Measurements from ENCODE around the gene FAM185A.
"Not testable (repeated sequence)": the region's sequence is repeated elsewhere in the genome, so short reads cannot be mapped to it uniquely, and the experiment has no call there.

FAM185A gene

DNA sequence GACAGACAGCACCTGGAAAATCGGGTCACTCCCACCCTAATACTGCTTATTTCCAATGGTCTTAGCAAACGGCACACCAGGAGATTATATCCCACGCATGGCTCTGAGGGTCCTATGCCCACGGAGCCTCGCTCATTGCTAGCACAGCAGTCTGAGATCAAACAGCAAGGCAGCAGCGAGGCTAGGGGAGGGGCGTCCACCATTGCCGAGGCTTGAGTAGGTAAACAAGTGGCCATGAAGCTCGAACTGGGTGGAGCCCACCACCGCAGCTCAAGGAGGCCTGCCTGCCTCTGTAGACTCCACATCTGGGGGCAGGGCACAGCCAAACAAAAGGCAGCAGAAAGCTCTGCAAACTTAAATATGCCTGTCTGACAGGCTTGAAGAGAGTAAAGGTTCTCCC is 32.1 kb downstream of the FAM185A start:
- not testable (repeated sequence) for DNase-seq

GRCh38 chr7:102788770-102789169 is 40.0 kb downstream of the FAM185A start:
- DNase-seq = not testable (repeated sequence)

DNA sequence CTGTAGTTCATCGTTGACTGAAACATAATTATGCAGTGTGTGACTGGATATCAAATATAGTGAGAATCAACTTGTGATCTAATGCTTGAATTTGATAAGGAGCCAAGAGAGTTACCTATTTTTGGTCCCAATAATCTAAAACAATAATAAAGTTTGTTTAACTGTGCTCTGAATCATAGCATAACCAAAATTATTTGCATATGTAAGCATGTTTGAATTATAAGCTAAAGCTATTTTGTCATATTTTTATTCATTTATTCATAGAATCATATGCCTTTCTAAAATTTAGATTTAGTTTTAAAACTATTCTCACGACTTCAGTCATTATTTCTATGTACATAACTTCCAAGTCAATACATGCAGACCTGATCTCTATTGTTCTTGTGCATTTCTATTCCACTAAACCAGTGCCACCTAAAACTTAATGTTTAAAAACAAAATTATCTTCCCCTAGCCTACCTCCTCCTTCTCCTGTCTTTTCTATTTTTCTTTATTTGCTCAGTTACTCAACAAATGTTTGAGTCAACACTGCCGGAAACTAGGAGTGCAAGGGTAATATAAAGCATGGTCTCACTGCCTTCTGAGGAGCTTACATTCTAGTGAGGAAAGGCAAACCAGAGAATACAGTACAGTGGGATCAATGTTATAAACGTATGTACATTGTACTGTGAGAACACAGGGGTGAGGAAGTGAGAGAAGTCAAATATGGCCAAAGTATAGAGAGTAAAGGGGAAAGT is 41.7 kb downstream of the FAM185A start:
- DNase-seq = not testable (repeated sequence)

- not testable (repeated sequence) for DNase-seq
These were observed 42.6 kb downstream of the FAM185A start for GRCh38 chr7:102791367-102791766.

GRCh38 chr7:102791831-102792230 is 43.0 kb downstream of the FAM185A start:
- DNase-seq = not testable (repeated sequence)

GRCh38 chr7:102794567-102794966 is 45.8 kb downstream of the FAM185A start:
- DNase-seq = not testable (repeated sequence)

GRCh38 chr7:102795987-102796595 is 47.3 kb downstream of the FAM185A start:
- DNase-seq = not testable (repeated sequence)

DNA sequence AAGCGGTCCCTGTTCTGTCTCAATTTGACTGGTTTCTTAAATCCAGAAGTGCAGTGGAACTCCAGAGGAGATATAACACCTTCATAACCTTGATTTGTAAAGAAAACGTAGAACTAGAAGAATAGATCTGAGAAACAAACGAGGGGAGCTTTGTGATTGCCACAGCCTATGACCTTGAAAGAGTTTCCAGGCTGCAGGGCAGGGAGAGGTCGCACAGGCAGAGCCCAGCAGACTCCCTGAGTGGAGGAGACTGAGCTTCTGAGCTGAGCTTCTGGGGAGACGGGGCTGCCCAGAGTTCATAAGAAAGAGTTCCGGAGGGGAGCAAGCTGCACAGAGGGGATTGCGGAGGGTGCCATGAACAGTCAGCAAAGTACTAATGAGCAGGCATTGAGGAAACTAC is 57.8 kb downstream of the FAM185A start:
- no peak for DNase-seq

GRCh38 chr7:102810916-102811315 is 62.1 kb downstream of the FAM185A start:
- no peak for DNase-seq

GRCh38 chr7:102811942-102812678 is 63.3 kb downstream of the FAM185A start:
- DNase-seq = no peak

- no peak for DNase-seq
These were observed 64.6 kb downstream of the FAM185A start for GRCh38 chr7:102813191-102814024.

GRCh38 chr7:102814025-102814471 is 65.2 kb downstream of the FAM185A start:
- DNase-seq = no peak

GRCh38 chr7:102817616-102818573 is 69.1 kb downstream of the FAM185A start:
- no peak for DNase-seq

- DNase-seq = no peak
These were observed 70.4 kb downstream of the FAM185A start for GRCh38 chr7:102819151-102819550.

- no peak for DNase-seq
These were observed 73.4 kb downstream of the FAM185A start for GRCh38 chr7:102821994-102822747.

GRCh38 chr7:102823390-102824119 is 74.8 kb downstream of the FAM185A start:
- DNase-seq = no peak

DNA sequence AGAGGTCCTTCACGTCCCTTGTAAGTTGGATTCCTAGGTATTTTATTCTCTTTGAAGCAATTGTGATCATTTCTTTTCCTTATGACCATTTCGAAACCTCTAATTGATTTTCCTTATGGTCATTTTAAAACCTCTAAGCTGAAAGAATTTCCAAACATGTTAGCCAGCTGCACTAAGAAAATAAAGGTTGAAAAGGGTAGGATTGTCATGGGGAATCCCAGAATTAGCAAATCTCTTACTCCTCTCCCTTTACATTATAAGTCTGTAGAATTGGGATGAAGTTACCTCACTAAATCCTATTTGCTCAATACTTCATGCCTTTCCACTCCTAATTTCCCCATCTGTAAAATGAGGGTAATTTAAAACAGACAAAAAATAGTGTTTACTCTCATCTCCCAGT is 79.5 kb downstream of the FAM185A start:
- no peak for DNase-seq

GRCh38 chr7:102829075-102829474 is 80.3 kb downstream of the FAM185A start:
- no peak for DNase-seq

DNA sequence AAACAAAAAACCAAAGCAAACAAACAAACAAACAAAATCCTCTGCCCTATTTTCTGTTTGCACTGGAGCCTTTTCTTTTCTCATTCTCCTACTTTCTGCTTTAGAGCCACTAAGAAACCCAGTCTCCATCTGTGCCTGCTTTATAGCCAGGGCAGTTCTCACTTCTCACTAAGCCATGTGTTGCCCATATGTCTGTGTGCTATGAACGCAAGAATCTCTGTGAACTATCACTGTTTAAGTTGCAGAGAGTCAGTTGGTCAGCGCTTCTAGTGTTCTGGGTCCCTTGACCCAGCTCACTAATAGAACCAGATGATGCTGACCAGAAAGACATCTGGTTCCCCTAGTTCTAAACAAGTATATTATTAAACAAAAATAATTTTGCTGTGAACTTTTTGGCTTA is 81.4 kb downstream of the FAM185A start:
- DNase-seq = no peak

- no peak for DNase-seq
These were observed 83.9 kb downstream of the FAM185A start for GRCh38 chr7:102832674-102833073.

Data from DMS79 (cell line).